Thymus (tissue), 11 donors: ENCODE results near the gene EEA1. TPM values are rescaled to one million over a fixed set of nuclear protein-coding genes. Genes with fewer than 3 reads are reported as not detected.
"Not testable (repeated sequence)": the region's sequence is repeated elsewhere in the genome, so short reads cannot be mapped to it uniquely, and the experiment has no call there.

Experiments
- DNase-seq, 9 donors: peaks; one replicate each; pipeline ENCODE4 v3.0.0-alpha.2; 2013; ENCODE audit warnings: low spot score in 9 of 9, low read depth in 6 of 9, missing footprints in 1 of 9
- H3K27ac ChIP-seq, 2 donors: one replicate each; pipeline ENCODE4 v1.5.1; 2013; ENCODE audit warnings: control low read depth in 1 of 2, low read depth in 1 of 2, low read length in 1 of 2, mild to moderate bottlenecking in 1 of 2, moderate library complexity in 1 of 2
- H3K27me3 ChIP-seq, 2 donors: one replicate each; pipeline ENCODE4 v1.5.1; 2013; ENCODE audit warnings: low read length in 1 of 2; ENCODE audit not compliant: control insufficient read depth in 2 of 2, insufficient read depth in 1 of 2
- H3K36me3 ChIP-seq, 2 donors: one replicate each; pipeline ENCODE4 v1.5.1; 2013; ENCODE audit warnings: low read length in 1 of 2, mild to moderate bottlenecking in 1 of 2, moderate library complexity in 1 of 2; ENCODE audit not compliant: control insufficient read depth in 2 of 2, insufficient read depth in 2 of 2
- H3K4me1 ChIP-seq, 2 donors: one replicate each; pipeline ENCODE4 v1.5.1; 2013; ENCODE audit warnings: low read length in 2 of 2; ENCODE audit not compliant: control insufficient read depth in 2 of 2, insufficient read depth in 2 of 2
- H3K4me3 ChIP-seq, 2 donors: one replicate each; pipeline ENCODE4 v1.5.1; 2013; ENCODE audit warnings: low read length in 2 of 2, control low read depth in 1 of 2, mild to moderate bottlenecking in 1 of 2
- H3K9me3 ChIP-seq, 2 donors: one replicate each; pipeline ENCODE4 v1.5.1; 2013; ENCODE audit warnings: low read length in 1 of 2, mild to moderate bottlenecking in 1 of 2; ENCODE audit not compliant: control insufficient read depth in 2 of 2, insufficient read depth in 1 of 2
- WGBS: extraction: QIAGEN DNeasy Blood & Tissue Kit; methylation state at CpG from one replicate; pipeline ENCODE4 v1.1.7; 2013; 5-methylcytosine and 5-hydroxymethylcytosine counted together
- polyA plus RNA-seq: library from polyadenylated mRNA; stranded (reverse); fragments of 200-250 nt; gene quantifications from one replicate; pipeline ENCODE4 v1.2.3, GENCODE V29; 2013
- total RNA-seq: library from RNA; stranded (reverse); fragments of 120-200 nt; gene quantifications from one replicate; pipeline ENCODE4 v1.2.4, GENCODE V29; 2013
- donor health status: healthy.

Gene EEA1
- total and polyA plus RNA-seq, 2 donors, result 4.3 to 5.2 TPM

DNA sequence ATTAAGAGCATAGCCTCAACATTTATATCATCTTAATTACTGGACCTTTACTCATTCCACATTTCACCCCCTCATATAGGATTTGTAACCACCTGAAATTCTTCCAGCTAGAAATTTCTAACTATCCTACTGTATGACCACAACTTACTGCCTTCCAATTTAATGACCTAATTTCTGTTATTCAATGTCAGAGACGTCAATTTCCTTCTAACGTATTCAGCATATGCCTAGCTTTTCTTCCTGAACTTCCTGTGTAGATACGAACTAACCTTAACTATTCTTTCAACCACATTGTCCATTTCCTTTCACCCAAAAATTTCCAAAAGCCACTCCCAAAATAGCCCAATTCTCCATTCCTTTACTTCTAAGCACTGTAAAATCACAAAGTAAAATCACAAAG is 108.0 kb downstream of the EEA1 start:
- Histone ChIP-seq H3K36me3 (peaks cover 4 to 8% of the 10 kb centered on the region in 2 donors), H3K4me3 (no peak overlapping the region), H3K4me1 (no peaks in the 10 kb centered on the region), H3K9me3 (no peaks in the 10 kb centered on the region), H3K27me3 (no peaks in the 10 kb centered on the region), H3K27ac (no peak overlapping the region)
- no peak for DNase-seq
- 96% methylated on average over 3 of the region's 3 CpGs for WGBS

DNA sequence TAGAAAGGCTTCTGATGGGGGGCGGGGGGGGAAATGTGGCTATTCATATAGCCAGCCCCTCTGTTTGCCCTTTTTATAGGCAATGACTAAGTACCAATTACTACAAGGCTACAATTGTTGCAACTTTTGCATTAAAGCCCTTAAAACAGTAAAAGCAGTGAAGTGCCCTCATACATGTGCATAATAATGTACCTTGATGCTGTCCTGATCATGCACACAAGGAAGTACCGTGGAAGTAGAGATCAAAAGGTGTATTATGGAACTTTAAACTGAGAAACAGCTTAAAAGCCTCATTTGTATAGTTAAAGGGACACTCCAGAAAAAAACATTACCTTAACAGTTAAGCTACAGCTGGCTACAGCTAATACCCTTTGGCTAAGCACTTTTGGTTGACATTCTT is 114.5 kb downstream of the EEA1 start:
- no peaks in the 10 kb centered on the region for H3K9me3 ChIP-seq
- H3K4me1 ChIP-seq, result no peaks in the 10 kb centered on the region
- 90% methylated on average over 2 of the region's 2 CpGs for WGBS
- H3K27ac ChIP-seq, result no peak overlapping the region
- peaks cover 4 to 6% of the 10 kb centered on the region in 2 donors for H3K36me3 ChIP-seq
- no peak overlapping the region for H3K4me3 ChIP-seq
- H3K27me3 ChIP-seq, result no peaks in the 10 kb centered on the region
- no peak for DNase-seq

DNA sequence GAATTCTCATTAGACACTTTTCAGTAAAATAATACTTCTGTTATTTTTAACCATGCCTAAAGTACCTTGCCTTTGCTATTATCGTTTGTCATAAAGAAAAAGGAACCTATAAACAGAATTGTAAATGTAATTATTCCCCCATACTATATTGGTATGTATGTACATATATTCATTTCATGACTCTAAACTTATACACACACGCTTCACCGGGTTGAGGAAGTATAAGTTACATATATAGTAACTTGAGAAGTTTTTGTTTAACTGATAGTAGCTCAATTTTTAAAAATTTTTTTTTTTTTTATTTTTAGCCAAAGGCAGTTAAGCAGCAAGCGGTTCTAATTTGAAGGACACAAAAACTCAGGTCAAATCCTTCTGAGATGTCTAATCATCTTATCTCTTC is 118.7 kb downstream of the EEA1 start:
- Histone ChIP-seq H3K27me3 (no peaks in the 10 kb centered on the region), H3K36me3 (peaks cover 0 to 2% of the 10 kb centered on the region in 2 donors), H3K4me3 (no peak overlapping the region), H3K27ac (no peak overlapping the region), H3K9me3 (no peaks in the 10 kb centered on the region), H3K4me1 (no peaks in the 10 kb centered on the region)
- WGBS, result 94% methylated on average over 4 of the region's 4 CpGs
- DNase-seq, result no peak

DNA sequence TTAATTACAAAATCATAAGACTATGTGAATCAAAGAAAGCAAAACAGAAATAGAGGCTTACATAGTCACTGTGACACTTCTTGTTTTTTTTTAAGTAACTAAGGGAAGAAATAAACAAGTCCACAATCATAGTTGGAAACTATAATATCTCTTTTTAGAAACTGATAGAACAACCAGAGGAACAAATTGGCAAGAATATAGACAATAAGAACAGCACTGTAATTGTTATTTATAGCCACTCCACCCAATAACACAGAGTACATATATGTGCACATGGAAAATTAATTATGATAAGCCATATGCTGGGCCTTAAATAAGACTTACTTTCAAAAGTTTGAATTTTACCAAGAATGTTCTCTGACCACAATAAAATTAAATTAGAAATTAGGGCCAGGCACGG is 125.2 kb downstream of the EEA1 start:
- no peak for DNase-seq
- Histone ChIP-seq H3K9me3 (no peaks in the 10 kb centered on the region), H3K36me3 (peaks cover 0 to 8% of the 10 kb centered on the region in 2 donors), H3K27ac (no peak overlapping the region), H3K4me3 (no peak overlapping the region), H3K27me3 (no peaks in the 10 kb centered on the region), H3K4me1 (no peaks in the 10 kb centered on the region)
- WGBS, result 95% methylated on average over 1 of the region's 1 CpG

DNA sequence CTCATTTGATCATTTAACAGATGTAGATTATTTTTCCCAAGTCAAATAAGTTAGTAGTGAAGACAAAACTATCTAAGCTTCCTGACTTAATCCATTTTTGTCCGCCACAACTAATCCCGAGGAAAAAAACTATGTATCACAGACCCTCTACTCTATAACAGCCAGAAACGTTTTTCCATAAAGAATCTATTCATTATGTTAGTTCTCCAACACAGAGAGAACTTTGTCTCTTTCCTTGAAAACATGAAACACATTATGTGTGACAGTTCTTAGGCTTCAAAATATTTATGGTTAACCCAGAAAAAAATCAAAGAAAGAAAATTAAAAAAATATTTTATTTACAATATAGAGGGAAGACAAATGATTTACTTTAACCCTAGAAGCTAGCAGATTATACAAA is 126.2 kb downstream of the EEA1 start:
- H3K27ac ChIP-seq, result no peak overlapping the region
- no peak overlapping the region for H3K4me3 ChIP-seq
- no peak for DNase-seq
- no peaks in the 10 kb centered on the region for H3K27me3 ChIP-seq
- H3K4me1 ChIP-seq, result no peaks in the 10 kb centered on the region
- H3K9me3 ChIP-seq, result no peaks in the 10 kb centered on the region
- 98% methylated on average over 3 of the region's 3 CpGs for WGBS
- H3K36me3 ChIP-seq, result peaks cover 0 to 6% of the 10 kb centered on the region in 2 donors

DNA sequence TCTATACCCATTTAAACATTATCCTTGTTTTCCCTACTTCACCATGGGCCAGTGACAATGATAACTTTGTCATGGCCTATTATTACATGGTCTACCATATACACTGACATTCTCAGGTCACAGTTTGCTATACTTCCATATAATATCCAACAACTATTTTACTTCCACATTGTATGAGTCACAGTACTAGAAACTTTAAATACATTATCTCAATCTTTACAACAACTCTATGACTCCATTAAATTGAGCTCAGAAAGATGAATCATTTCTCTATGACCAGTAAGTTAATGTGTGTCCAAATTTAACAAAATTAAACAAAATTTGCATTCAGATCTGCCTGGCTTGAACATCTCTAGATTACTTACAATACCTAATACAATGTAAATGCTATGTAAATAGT is 132.4 kb downstream of the EEA1 start:
- Histone ChIP-seq H3K4me1 (no peaks in the 10 kb centered on the region), H3K9me3 (no peaks in the 10 kb centered on the region), H3K27me3 (no peaks in the 10 kb centered on the region), H3K4me3 (no peak overlapping the region), H3K36me3 (peaks cover 0 to 6% of the 10 kb centered on the region in 2 donors), H3K27ac (no peak overlapping the region)
- DNase-seq, result no peak

DNA sequence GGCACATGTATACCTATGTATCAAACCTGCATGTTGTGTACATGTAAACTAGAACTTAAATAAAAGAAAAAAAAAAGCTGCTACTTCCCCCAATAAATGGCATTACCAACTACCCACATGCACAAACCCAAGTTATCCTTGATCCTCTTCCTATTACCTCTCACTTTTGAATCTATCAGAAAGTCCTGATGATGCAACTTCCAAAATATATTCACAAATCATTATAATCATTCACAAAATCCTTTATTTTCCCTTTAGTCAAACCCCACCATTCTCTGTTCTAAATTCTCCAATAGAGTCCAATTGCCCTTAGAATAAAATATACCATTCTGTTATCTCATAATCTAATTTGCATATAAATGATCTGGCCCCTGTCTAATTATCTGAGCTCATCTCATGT is 134.3 kb downstream of the EEA1 start:
- Histone ChIP-seq H3K27me3 (no peaks in the 10 kb centered on the region), H3K27ac (no peak overlapping the region), H3K36me3 (no peaks in the 10 kb centered on the region), H3K4me3 (no peak overlapping the region), H3K9me3 (no peaks in the 10 kb centered on the region), H3K4me1 (no peaks in the 10 kb centered on the region)
- no peak for DNase-seq

DNA sequence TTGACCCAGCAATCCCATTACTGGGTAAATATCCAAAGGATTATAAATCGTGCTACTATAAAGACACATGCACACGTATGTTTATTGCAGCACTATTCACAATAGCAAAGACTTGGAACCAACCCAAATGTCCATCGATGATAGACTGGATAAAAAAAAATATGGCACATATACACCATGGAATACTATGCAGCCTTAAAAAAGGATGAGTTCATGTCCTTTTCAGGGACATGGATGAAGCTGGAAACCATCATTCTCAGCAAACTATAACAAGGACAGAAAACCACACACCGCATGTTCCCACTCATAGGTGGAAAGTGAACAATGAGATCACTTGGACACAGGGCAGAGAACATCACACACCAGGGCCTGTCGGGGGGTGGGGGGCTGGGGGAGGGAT is 134.7 kb downstream of the EEA1 start:
- WGBS, result 97% methylated on average over 5 of the region's 5 CpGs
- H3K4me3 ChIP-seq, DNase-seq, H3K9me3 ChIP-seq, H3K4me1 ChIP-seq, H3K27ac ChIP-seq, H3K36me3 ChIP-seq, H3K27me3 ChIP-seq: not testable (repeated sequence)

DNA sequence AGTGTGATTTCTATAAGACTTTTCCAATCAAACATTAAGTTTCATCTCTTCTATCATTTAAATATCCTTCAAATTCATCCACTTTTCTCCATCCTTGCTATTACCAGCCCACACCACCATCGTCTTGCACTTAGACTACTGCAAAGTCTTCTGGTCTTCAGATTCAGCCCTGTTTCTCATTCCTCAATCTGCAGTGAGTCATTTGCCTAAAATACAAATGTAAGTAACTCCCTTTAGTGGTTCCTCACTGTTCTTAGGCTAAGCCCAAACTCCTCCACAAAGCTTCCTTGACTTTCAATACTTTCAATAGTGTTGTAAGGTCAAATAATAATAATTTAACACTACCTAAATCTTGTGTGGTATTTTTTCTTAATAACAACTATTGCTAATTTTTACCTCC is 143.1 kb downstream of the EEA1 start:
- no peak overlapping the region for H3K4me3 ChIP-seq
- DNase-seq, result no peak
- peaks cover 0 to 2% of the 10 kb centered on the region in 2 donors for H3K36me3 ChIP-seq
- no peak overlapping the region for H3K27ac ChIP-seq
- no peaks in the 10 kb centered on the region for H3K9me3 ChIP-seq
- H3K27me3 ChIP-seq, result no peaks in the 10 kb centered on the region
- H3K4me1 ChIP-seq, result no peaks in the 10 kb centered on the region
- 99% methylated on average over 1 of the region's 1 CpG for WGBS

DNA sequence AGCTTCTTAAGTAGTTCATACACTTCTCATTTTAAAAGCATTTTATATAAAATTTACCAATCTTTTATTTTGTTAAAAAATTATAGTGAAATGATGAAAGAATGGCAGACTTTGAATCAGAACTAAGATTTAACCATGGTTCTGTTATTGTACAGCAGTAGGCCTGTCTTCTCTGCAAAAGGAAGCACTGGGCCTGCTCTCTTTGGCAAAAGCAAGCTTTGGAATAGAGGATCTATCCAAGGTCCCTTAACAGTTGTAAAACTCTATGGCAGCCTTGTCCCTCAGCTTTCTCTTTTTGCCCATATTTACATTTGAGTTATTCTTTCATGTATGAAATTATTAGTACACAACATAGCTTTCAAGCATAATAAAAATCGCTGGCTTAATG is 143.5 kb downstream of the EEA1 start:
- WGBS, result 99% methylated on average over 1 of the region's 1 CpG
- peaks cover 0 to 2% of the 10 kb centered on the region in 2 donors for H3K36me3 ChIP-seq
- DNase-seq, result no peak

More for the DNA sequence above, 143.5 kb downstream of the EEA1 start:
- no peaks in the 10 kb centered on the region for H3K9me3 ChIP-seq
- no peak overlapping the region for H3K4me3 ChIP-seq
- H3K27me3 ChIP-seq, result no peaks in the 10 kb centered on the region
- H3K4me1 ChIP-seq, result no peaks in the 10 kb centered on the region
- H3K27ac ChIP-seq, result no peak overlapping the region
